ENCODE results near the gene TIAM2. TPM values are rescaled to one million over a fixed set of nuclear protein-coding genes. Genes with fewer than 3 reads are reported as not detected.

TIAM2 gene
- total and polyA plus RNA-seq, 2 experiments from 2014 or later, result 14.2 to 24.4 TPM

- no peaks in the 10 kb centered on the region for H3K9me3 Mint-ChIP-seq
- Histone ChIP-seq H3K27me3 (ENCODE audit: insufficient read depth) (no peaks in the 10 kb centered on the region), H3K4me2 (no peak overlapping the region), H3K9me2 (ENCODE audit: insufficient read depth) (no peaks in the 10 kb centered on the region), H3K4me1 (ENCODE audit: insufficient read depth) (no peaks in the 10 kb centered on the region; the same call in 1 of the 2 replicates), H3F3A (replicated peaks; ENCODE audit: low read depth) (no peaks in the 10 kb centered on the region), H4K20me1 (replicated peaks; ENCODE audit: insufficient read depth) (no peaks in the 10 kb centered on the region), H3K27ac (ENCODE audit: low read depth) (no peak overlapping the region), H3K4me3 (no peak overlapping the region), H3K79me2 (replicated peaks; ENCODE audit: insufficient read depth) (no peaks in the 10 kb centered on the region), H3K36me3 (ENCODE audit: insufficient read depth) (no peaks in the 10 kb centered on the region), H2AFZ (no peak overlapping the region)
- no peak overlapping the region for H3K27ac Mint-ChIP-seq
- peaks cover 9% of the 10 kb centered on the region for H3K27me3 Mint-ChIP-seq (ENCODE audit: insufficient read depth, low read depth, poor library complexity)
- TF ChIP-seq CTCF (conservative IDR thresholded peaks at IDR 0.05; ENCODE audit: low read depth in 2 of 2), result no peak
- no peak for TF ChIP-seq POLR2AphosphoS5 (IDR thresholded peaks at IDR 0.05; ENCODE audit: low read depth)
- no peak for TF ChIP-seq CREB1 (CRISPR knock-in tag; IDR thresholded peaks at IDR 0.05; ENCODE audit: low read depth)
- TF ChIP-seq, protein P1, sequence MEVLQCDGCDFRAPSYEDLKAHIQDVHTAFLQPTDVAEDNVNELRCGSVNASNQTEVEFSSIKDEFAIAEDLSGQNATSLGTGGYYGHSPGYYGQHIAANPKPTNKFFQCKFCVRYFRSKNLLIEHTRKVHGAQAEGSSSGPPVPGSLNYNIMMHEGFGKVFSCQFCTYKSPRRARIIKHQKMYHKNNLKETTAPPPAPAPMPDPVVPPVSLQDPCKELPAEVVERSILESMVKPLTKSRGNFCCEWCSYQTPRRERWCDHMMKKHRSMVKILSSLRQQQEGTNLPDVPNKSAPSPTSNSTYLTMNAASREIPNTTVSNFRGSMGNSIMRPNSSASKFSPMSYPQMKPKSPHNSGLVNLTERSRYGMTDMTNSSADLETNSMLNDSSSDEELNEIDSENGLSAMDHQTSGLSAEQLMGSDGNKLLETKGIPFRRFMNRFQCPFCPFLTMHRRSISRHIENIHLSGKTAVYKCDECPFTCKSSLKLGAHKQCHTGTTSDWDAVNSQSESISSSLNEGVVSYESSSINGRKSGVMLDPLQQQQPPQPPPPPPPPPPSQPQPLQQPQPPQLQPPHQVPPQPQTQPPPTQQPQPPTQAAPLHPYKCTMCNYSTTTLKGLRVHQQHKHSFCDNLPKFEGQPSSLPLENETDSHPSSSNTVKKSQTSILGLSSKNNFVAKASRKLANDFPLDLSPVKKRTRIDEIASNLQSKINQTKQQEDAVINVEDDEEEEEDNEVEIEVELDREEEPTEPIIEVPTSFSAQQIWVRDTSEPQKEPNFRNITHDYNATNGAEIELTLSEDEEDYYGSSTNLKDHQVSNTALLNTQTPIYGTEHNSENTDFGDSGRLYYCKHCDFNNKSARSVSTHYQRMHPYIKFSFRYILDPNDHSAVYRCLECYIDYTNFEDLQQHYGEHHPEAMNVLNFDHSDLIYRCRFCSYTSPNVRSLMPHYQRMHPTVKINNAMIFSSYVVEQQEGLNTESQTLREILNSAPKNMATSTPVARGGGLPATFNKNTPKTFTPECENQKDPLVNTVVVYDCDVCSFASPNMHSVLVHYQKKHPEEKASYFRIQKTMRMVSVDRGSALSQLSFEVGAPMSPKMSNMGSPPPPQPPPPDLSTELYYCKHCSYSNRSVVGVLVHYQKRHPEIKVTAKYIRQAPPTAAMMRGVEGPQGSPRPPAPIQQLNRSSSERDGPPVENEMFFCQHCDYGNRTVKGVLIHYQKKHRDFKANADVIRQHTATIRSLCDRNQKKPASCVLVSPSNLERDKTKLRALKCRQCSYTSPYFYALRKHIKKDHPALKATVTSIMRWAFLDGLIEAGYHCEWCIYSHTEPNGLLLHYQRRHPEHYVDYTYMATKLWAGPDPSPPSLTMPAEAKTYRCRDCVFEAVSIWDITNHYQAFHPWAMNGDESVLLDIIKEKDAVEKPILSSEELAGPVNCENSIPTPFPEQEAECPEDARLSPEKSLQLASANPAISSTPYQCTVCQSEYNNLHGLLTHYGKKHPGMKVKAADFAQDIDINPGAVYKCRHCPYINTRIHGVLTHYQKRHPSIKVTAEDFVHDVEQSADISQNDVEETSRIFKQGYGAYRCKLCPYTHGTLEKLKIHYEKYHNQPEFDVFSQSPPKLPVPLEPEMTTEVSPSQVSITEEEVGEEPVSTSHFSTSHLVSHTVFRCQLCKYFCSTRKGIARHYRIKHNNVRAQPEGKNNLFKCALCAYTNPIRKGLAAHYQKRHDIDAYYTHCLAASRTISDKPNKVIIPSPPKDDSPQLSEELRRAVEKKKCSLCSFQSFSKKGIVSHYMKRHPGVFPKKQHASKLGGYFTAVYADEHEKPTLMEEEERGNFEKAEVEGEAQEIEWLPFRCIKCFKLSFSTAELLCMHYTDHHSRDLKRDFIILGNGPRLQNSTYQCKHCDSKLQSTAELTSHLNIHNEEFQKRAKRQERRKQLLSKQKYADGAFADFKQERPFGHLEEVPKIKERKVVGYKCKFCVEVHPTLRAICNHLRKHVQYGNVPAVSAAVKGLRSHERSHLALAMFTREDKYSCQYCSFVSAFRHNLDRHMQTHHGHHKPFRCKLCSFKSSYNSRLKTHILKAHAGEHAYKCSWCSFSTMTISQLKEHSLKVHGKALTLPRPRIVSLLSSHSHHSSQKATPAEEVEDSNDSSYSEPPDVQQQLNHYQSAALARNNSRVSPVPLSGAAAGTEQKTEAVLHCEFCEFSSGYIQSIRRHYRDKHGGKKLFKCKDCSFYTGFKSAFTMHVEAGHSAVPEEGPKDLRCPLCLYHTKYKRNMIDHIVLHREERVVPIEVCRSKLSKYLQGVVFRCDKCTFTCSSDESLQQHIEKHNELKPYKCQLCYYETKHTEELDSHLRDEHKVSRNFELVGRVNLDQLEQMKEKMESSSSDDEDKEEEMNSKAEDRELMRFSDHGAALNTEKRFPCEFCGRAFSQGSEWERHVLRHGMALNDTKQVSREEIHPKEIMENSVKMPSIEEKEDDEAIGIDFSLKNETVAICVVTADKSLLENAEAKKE (CRISPR knock-in tag; IDR thresholded peaks at IDR 0.05), result no peak
- no peak for TF ChIP-seq EZH2 (IDR thresholded peaks at IDR 0.05; ENCODE audit: low read depth, unreplicated experiment)
- no peak for TF ChIP-seq ZNF331 (CRISPR knock-in tag; IDR thresholded peaks at IDR 0.05; ENCODE audit: low read depth)
- no peak for TF ChIP-seq REST (IDR thresholded peaks at IDR 0.05; ENCODE audit: unreplicated experiment)
- TF ChIP-seq JUNB (IDR thresholded peaks at IDR 0.05; ENCODE audit: unreplicated experiment), result no peak
- TF ChIP-seq ZNF114 (CRISPR knock-in tag; IDR thresholded peaks at IDR 0.05), result no peak
- no peak for TF ChIP-seq NANOG (IDR thresholded peaks at IDR 0.05; ENCODE audit: borderline replicate concordance)
- no peak for TF ChIP-seq EZH2phosphoT487 (IDR thresholded peaks at IDR 0.05; ENCODE audit: unreplicated experiment)
- no peak for TF ChIP-seq STAT1 (IDR thresholded peaks at IDR 0.05; ENCODE audit: unreplicated experiment)
- TF ChIP-seq ETS1 (IDR thresholded peaks at IDR 0.05), result no peak
- ATAC-seq (no peak), DNase-seq (ENCODE audit: low spot score) (no peak)
- peaks cover 4% of the 10 kb centered on the region for H3K36me3 Mint-ChIP-seq (ENCODE audit: low read depth)
- peaks cover 26% of the 10 kb centered on the region for H3K4me1 Mint-ChIP-seq
- no peak overlapping the region for H3K4me3 Mint-ChIP-seq
Observed at GRCh38 chr6:155221086-155221485, 226.0 kb downstream of the TIAM2 start.
